Right lobe of liver (tissue), 6 donors: ENCODE data around the gene REEP3. TPM values are rescaled to one million over a fixed set of nuclear protein-coding genes. Genes with fewer than 3 reads are reported as not detected.

Experiments used
- ATAC-seq, 4 donors: fragments of 200-7000 bp; cut with Tn5 transposase; one replicate each; pipeline ENCODE4 v1.9.1; 2020; ENCODE audit warnings: mild to moderate bottlenecking in 4 of 4, moderate library complexity in 4 of 4
- DNase-seq, 3 donors: peaks; one replicate each; pipeline ENCODE4 v3.0.0-alpha.2; 2020
- H3K27ac ChIP-seq, 3 donors: fragments of 200-600 bp; one replicate each; pipeline ENCODE4 v1.8.0; 2022
- H3K27me3 ChIP-seq, 2 donors: fragments of 200-600 bp; one replicate each; pipeline ENCODE4 v1.8.0; 2022
- H3K36me3 ChIP-seq, 4 donors: fragments of 200-600 bp; sonication (generic) in 1 of 4; one replicate each; pipeline versions ENCODE4 v1.5.1 to v1.8.0; 2017 to 2022; ENCODE audit warnings: control low read depth in 1 of 4
- H3K4me1 ChIP-seq, 4 donors: fragments of 200-600 bp; sonication (generic) in 1 of 4; one replicate each; pipeline versions ENCODE4 v1.5.1 to v1.8.0; 2017 to 2022; ENCODE audit warnings: control low read depth in 1 of 4
- H3K4me3 ChIP-seq, 3 donors: fragments of 200-600 bp; one replicate each; pipeline ENCODE4 v1.8.0; 2022
- H3K9me3 ChIP-seq, 4 donors: fragments of 200-600 bp; sonication (generic) in 1 of 4; one replicate each; pipeline versions ENCODE4 v1.5.1 to v1.8.0; 2017 to 2022; ENCODE audit warnings: control low read depth in 1 of 4
- POLR2A ChIP-seq: fragments of 450-650 bp; IDR thresholded peaks from one replicate; pipeline ENCODE4 v1.6.1; 2017; ENCODE audit warnings: antibody characterized with exemption, mild to moderate bottlenecking
- WGBS: methylation state at CpG from one replicate; pipeline ENCODE4 v1.1.6; 2018; ENCODE audit warnings: low coverage, low lambda C conversion rate; ENCODE audit not compliant: insufficient coverage; ENCODE audit errors: missing lambda C conversion rate; 5-methylcytosine and 5-hydroxymethylcytosine counted together
- intact Hi-C, 2 donors: fragments of 100-400 bp; cut with DNase I; formaldehyde crosslinking; loops; one replicate each; pipeline versions ENCODE4 v1.11.2 to v1.14.1; 2022
- total RNA-seq, 6 experiments: library from RNA; depleted of rRNA in 2 of 6; stranded (reverse); fragments of >200 nt in 2 of 6; fragmentation: NEBNext Ultra II Directional in 3 of 6; extraction: Animal tissue kit (Norgen Biotek cat#: 25700) in 3 of 6; gene quantifications; one replicate each; pipeline versions ENCODE4 v1.1.0 to v1.2.4, GENCODE V29; 2016 to 2023
- TF ChIP-seq, protein P1 (sequence below), 4 donors: fragments of 200-600 bp in 3 of 4; fragments of 450-650 bp in 1 of 4; IDR thresholded peaks; one replicate each; pipeline versions ENCODE4 v1.5.1 to v1.8.0; 2016 to 2022; ENCODE audit warnings: antibody characterized with exemption in 4 of 4, mild to moderate bottlenecking in 2 of 4
- donor health status: DM: no; HTN: yes; CAD: no.
- donor health status: DM: no; HTN: no; CAD: no.
- donor health status: DM: no; HTN: no; CAD: no.
- donor health status: DM: no; HTN: yes; CAD: no.
- donor health status: DM: no; HTN: yes; CAD: no.

Gene REEP3
- total RNA-seq, 6 experiments from 2014 or later, result 21.1 to 38.8 (median 28.0) TPM

DNA sequence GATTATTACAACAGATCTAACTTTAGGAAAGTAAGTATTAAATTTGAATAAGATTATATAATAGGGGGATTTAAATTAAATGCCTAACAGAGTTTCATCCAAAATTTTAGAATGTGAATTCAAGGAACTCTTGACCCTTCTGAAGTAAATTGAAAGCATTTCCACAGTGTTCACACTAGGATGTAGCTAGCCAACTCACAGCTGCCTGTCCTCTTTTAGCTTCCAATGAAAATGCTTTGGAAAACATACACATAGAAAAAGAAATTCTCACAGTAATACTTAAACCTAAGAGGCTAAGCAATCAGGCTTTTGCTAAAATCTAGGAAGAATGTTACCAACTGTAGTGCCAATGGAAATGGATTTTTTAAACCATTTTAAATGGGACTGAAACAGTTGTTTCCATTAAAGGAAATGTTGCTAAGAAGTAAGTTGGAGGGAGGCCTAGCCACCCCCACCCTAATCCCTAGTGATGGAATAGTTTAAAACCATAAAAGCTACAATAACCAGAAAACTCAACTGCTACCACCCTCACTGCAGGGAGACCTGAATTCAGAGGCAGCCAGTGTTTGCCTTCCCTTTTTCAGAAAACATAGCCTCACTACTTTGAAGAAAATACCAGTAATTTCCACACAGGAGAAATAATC lies 58.3 kb downstream of the REEP3 start:
- Histone ChIP-seq H3K9me3 (no peaks in the 10 kb centered on the region), H3K4me3 (no peak overlapping the region), H3K36me3 (no peaks in the 10 kb centered on the region), H3K4me1 (no peaks in the 10 kb centered on the region), H3K27me3 (no peaks in the 10 kb centered on the region), H3K27ac (no peak overlapping the region)
- intact Hi-C loops, result no loop called here
- ATAC-seq (no peak), DNase-seq (no peak)
- TF ChIP-seq, protein P1, sequence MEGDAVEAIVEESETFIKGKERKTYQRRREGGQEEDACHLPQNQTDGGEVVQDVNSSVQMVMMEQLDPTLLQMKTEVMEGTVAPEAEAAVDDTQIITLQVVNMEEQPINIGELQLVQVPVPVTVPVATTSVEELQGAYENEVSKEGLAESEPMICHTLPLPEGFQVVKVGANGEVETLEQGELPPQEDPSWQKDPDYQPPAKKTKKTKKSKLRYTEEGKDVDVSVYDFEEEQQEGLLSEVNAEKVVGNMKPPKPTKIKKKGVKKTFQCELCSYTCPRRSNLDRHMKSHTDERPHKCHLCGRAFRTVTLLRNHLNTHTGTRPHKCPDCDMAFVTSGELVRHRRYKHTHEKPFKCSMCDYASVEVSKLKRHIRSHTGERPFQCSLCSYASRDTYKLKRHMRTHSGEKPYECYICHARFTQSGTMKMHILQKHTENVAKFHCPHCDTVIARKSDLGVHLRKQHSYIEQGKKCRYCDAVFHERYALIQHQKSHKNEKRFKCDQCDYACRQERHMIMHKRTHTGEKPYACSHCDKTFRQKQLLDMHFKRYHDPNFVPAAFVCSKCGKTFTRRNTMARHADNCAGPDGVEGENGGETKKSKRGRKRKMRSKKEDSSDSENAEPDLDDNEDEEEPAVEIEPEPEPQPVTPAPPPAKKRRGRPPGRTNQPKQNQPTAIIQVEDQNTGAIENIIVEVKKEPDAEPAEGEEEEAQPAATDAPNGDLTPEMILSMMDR (IDR thresholded peaks at IDR 0.05), result no peak
- TF ChIP-seq POLR2A, result no peak

DNA sequence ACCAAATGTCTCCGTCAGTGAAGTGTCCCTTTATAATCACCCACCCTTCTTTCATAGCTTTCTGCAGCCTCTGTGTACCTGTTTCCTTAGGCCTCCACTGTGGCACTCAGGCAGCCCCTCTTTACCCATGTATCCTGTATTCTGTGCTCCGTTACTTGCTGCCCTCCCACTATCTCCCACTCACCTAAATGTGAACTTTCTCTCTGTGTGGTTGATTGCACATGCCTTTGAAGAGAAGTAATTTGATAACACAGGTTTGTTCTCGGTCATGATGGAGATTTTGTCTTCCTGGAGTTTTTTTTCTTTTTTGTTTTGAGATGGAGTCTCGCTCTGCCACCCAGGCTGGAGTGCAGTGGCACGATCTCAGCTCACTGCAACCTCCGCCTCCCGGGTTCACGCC lies 61.5 kb downstream of the REEP3 start:
- H3K27ac ChIP-seq, result no peak overlapping the region
- no peaks in the 10 kb centered on the region for H3K4me1 ChIP-seq
- H3K36me3 ChIP-seq, result no peaks in the 10 kb centered on the region
- TF ChIP-seq POLR2A, result no peak
- TF ChIP-seq, protein P1 (IDR thresholded peaks at IDR 0.05), result no peak
- WGBS, result 90% methylated on average over 7 of the region's 8 CpGs
- no peaks in the 10 kb centered on the region for H3K9me3 ChIP-seq
- ATAC-seq (no peak), DNase-seq (no peak)
- H3K27me3 ChIP-seq, result no peaks in the 10 kb centered on the region
- intact Hi-C loops, result no loop called here
- H3K4me3 ChIP-seq, result no peak overlapping the region

DNA sequence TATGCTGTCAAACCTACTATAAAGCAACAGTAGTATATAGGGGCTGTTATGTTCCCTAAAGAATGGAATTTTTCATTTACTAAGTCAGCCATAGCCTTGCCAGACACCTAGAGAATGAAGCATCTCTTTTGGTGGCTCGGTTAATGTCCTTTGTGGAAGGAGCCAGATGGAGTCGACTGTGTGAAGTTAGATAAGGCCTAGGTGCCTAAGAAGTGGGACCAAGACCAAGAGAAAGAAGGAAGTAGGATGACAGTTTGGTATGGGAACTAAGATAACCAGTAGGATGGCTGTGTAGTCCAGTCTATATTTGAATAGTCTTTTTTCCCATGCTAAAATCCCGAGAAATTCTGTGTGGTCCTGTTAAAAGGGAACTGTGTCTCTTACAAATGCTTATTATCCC lies 62.2 kb downstream of the REEP3 start:
- Histone ChIP-seq H3K4me3 (no peak overlapping the region), H3K9me3 (no peaks in the 10 kb centered on the region), H3K27ac (no peak overlapping the region), H3K36me3 (no peaks in the 10 kb centered on the region), H3K27me3 (no peaks in the 10 kb centered on the region), H3K4me1 (no peaks in the 10 kb centered on the region)
- intact Hi-C loops, result no loop called here
- no peak for TF ChIP-seq POLR2A
- TF ChIP-seq, protein P1 (IDR thresholded peaks at IDR 0.05), result no peak
- DNase-seq (no peak), ATAC-seq (no peak)
- WGBS, result 76% methylated on average over 3 of the region's 3 CpGs

DNA sequence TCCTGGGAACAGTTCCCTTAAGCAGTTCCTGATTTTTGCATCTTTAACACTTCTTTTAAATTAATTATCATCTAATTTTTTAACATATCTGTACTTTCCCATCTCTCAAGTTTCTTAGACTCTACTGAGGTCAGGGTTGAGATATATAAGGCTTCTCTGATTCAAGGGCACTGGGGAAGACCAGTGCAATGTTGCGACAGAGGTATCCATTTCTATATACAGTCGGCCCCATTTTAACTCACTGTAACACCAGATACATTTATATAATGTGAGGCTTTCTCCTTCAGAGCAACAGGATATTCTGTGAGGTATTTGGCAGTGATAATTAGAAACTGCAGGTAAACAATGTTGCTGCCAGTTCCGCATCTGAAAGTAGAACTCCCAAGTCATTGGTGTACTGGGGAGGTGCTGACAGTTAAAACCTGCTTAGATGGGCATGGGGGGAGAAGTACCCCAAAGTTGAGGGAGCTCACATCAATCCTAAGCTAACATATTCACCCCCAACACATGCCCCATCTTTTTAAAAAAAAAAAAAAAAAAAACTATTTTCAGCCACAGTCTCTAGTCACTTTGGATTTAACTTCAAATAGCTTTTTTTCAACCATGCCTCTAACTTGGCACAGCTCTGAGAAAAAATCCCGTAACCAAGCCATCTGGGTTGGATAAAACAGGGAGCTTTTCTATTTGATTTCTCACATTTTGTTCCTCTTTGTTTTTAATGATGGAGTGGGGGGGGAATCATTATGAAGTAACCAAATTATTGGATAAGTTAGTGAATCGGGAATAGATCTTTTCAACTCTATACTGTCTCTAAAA lies 62.9 kb downstream of the REEP3 start:
- TF ChIP-seq POLR2A, result no peak
- TF ChIP-seq, protein P1 (IDR thresholded peaks at IDR 0.05), result no peak
- H3K27ac ChIP-seq, result no peak overlapping the region
- WGBS, result 91% methylated on average over 5 of the region's 5 CpGs
- no peak overlapping the region for H3K4me3 ChIP-seq
- ATAC-seq (no peak), DNase-seq (no peak)
- H3K4me1 ChIP-seq, result no peaks in the 10 kb centered on the region
- intact Hi-C loops, result no loop called here
- H3K27me3 ChIP-seq, result no peaks in the 10 kb centered on the region
- no peaks in the 10 kb centered on the region for H3K36me3 ChIP-seq
- no peaks in the 10 kb centered on the region for H3K9me3 ChIP-seq
